Left renal cortex interstitium (tissue), 4 donors: ENCODE measurements around the gene HSPA8. TPM values are rescaled to one million over a fixed set of nuclear protein-coding genes. Genes with fewer than 3 reads are reported as not detected.

Experiments
- DNase-seq, 4 donors: peaks; one replicate each; pipeline ENCODE4 v3.0.0-alpha.2; 2013; ENCODE audit warnings: low read depth in 4 of 4, low spot score in 2 of 4, missing footprints in 1 of 4
- polyA plus RNA-seq, 4 donors: library from polyadenylated mRNA; unstranded; fragments of 120-200 nt; gene quantifications; one replicate each; pipeline ENCODE4 v1.2.1, GENCODE V29; 2013; ENCODE audit not compliant: insufficient read length in 4 of 4

HSPA8 gene
- polyA plus RNA-seq, 4 donors = 1,196 to 1,453 (median 1,312) TPM

DNA sequence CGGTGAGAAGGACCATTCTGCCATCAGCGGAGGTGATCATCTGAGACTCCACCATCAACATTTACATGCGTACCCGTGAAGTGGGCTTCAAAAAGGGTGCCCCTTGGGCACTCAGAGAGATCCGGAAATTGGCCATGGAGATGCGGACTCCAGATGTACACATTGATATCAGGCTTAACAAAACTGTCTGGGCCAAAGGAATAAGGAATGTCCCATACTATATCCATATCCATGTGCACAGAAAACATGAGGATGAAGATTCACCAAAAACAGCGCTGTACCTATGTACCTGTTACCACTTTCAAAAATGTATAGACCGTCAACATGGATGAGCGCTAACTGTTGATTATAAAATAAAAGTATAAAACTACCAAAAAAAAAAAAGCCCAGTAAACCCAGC lies 10.8 kb downstream of the HSPA8 start:
- no peak for DNase-seq

DNA sequence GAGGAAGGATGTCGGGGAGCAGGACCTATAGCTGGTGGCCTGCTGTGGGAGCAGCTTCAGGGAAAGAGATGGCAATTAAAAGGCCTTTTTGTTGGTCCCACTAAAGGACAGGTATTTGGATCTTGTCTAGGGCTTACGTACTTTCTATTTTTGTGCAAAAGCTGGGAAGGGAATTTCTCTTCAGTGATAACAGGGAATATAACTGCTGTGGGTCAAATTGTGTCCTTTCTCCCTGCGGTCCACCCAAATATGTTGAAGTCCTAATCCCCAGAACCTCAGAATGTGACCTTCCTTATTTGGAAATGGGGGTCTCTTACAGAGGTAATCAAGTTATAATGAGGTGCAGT lies 14.0 kb downstream of the HSPA8 start:
- DNase-seq = no peak

- DNase-seq = no peak
These were observed 14.5 kb downstream of the HSPA8 start for GRCh38 chr11:123047266-123047946.

GRCh38 chr11:123046473-123047259 lies 15.3 kb downstream of the HSPA8 start:
- DNase-seq = no peak

GRCh38 chr11:123045101-123045500 lies 16.8 kb downstream of the HSPA8 start:
- no peak for DNase-seq

GRCh38 chr11:123041185-123041584 lies 20.8 kb downstream of the HSPA8 start:
- no peak for DNase-seq

- peak in 1 of 4 donors; percentile 20 for DNase-seq
These were observed 21.9 kb downstream of the HSPA8 start for GRCh38 chr11:123040111-123040432.

GRCh38 chr11:123035831-123036230 lies 26.1 kb downstream of the HSPA8 start:
- no peak for DNase-seq

DNA sequence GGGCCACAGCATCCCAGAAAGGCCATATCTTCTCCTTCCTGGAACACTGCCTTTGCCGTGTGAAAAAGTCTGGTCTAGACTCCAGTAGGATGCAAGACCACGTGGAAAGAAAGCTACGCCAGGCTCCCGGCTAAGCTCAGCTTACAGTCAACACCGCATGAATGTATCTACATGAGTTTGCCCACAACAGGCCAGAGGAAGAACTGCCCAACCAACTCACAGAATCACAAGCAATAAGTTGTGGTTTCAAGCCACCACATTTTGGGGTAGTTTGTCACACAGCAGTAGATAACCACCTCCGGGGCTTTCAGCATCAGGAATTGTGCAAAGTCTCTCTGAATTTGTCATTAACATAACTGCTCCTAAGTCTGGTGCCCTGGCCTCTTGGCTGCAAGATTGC lies 27.3 kb downstream of the HSPA8 start:
- DNase-seq = no peak

DNA sequence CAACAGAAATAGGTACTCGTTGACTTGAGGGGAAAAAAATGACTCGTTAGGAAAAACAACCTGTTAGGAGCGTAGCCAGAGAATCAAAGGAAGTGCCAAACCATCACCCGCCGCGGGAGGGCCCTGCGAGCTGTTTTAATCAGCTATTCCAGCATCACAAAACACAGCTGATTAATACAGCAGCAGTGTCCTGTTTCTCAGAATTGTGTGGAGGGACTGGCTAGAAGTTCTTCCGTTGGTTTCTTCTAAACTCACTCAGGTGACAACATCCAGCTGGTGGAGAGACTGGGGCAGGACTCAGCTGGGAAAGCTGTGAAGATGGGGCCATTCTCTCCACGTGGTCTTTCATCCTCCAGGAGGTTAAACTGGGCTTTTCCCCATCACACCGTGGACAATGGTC lies 28.0 kb downstream of the HSPA8 start:
- no peak for DNase-seq

GRCh38 chr11:123030517-123030916 lies 31.4 kb downstream of the HSPA8 start:
- no peak for DNase-seq

- no peak for DNase-seq
These were observed 41.0 kb downstream of the HSPA8 start for GRCh38 chr11:123020968-123021367.

DNA sequence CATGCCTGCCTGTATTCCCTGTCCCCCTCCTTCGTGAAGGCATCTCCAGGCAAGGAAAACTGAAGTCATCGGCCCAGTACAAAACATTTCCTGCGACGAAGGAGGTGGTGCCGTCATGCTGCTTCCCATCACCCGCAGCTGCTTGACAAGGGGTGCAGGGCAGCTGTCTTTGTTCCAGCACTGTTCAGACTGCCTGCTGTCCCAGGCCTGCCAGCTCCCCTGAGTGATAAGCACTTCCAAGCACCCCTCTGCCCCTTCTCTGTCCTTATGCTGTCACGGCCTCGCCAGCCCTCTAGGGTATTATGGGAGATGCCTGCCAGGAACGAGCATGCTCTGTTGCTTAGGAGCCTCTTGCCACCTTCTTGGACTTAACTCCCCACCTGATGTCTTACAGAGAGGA lies 43.2 kb downstream of the HSPA8 start:
- DNase-seq = no peak

GRCh38 chr11:123011510-123011909 lies 50.4 kb downstream of the HSPA8 start:
- DNase-seq = no peak

Other genes starting within 250 kb of the HSPA8 start
- gene CRTAM, start 223.6 kb downstream of the HSPA8 start, polyA plus RNA-seq = under 1 TPM in 2 of 4 donors, not detected in 2; 0.05 to 0.14 TPM
- gene JHY, start 179.4 kb downstream of the HSPA8 start, polyA plus RNA-seq = 10 to 100 TPM; 11.2 to 13.9 (median 12.6) TPM
- not detected for gene BSX, start 80.3 kb downstream of the HSPA8 start, polyA plus RNA-seq
- gene CLMP, start 133.1 kb upstream of the HSPA8 start, polyA plus RNA-seq = 10 to 100 TPM; 27.6 to 49.2 (median 36.7) TPM